SK-N-SH (cell line): ENCODE results near the gene TIMP2.

ENCODE experiments used
- FOXM1 ChIP-seq: IDR thresholded peaks from 2 replicates; pipeline ENCODE4 v1.4.0; 2012; ENCODE audit warnings: low read depth, mild to moderate bottlenecking
- NRF1 ChIP-seq: IDR thresholded peaks from 2 replicates; pipeline ENCODE4 v1.6.1; 2012; ENCODE audit warnings: low read depth, mild to moderate bottlenecking, low read length
- POLR2AphosphoS5 ChIP-seq: IDR thresholded peaks from 2 replicates; pipeline ENCODE4 v1.6.1; 2012; ENCODE audit warnings: low read depth, low read length
- RAD21 ChIP-seq: IDR thresholded peaks from 2 replicates; pipeline ENCODE4 v1.6.1; 2012; ENCODE audit warnings: mild to moderate bottlenecking, low read length
- RFX5 ChIP-seq: IDR thresholded peaks from 2 replicates; pipeline ENCODE4 v1.6.1; 2012; ENCODE audit warnings: mild to moderate bottlenecking, improper control_type of control experiment, low read length
- TF ChIP-seq, protein P1 (sequence below): fragments of 200-600 bp; sonication (generic); IDR thresholded peaks from 2 replicates; pipeline ENCODE4 v1.6.1; 2017; ENCODE audit warnings: antibody characterized with exemption, mild to moderate bottlenecking, moderate library complexity
- TF ChIP-seq, protein P2 (sequence below): IDR thresholded peaks from 2 replicates; pipeline ENCODE4 v1.4.0; 2012; ENCODE audit warnings: low read depth, borderline replicate concordance

DNA sequence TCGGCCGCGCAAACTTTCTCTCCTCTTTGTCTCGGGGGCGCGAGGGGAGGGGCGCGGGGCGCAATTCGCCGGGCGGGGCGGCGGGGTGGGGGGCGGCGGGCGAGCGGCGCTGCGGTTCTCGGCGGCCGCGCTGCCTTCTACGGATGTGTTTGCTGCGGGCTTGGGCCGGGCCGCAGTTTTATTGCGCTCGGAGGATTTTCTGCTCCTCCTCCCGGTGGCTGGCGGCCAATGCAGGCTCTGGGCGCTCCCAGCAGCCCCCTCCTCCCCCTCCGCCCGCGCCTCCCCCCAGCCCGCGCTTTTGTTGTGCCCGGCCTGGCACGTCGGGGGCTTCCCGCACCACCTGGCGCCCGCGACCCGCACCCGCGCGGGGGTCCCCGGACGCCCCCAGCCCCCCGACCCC lies at the start of gene TIMP2:
- TF ChIP-seq, protein P1, sequence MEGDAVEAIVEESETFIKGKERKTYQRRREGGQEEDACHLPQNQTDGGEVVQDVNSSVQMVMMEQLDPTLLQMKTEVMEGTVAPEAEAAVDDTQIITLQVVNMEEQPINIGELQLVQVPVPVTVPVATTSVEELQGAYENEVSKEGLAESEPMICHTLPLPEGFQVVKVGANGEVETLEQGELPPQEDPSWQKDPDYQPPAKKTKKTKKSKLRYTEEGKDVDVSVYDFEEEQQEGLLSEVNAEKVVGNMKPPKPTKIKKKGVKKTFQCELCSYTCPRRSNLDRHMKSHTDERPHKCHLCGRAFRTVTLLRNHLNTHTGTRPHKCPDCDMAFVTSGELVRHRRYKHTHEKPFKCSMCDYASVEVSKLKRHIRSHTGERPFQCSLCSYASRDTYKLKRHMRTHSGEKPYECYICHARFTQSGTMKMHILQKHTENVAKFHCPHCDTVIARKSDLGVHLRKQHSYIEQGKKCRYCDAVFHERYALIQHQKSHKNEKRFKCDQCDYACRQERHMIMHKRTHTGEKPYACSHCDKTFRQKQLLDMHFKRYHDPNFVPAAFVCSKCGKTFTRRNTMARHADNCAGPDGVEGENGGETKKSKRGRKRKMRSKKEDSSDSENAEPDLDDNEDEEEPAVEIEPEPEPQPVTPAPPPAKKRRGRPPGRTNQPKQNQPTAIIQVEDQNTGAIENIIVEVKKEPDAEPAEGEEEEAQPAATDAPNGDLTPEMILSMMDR, result no peak
- peak; percentile 94 for TF ChIP-seq POLR2AphosphoS5
- TF ChIP-seq RAD21, result peak; percentile 14; the same call in 1 of the 2 replicates
- no peak for TF ChIP-seq NRF1
- no peak for TF ChIP-seq RFX5
- TF ChIP-seq FOXM1, result no peak
- TF ChIP-seq, protein P2, sequence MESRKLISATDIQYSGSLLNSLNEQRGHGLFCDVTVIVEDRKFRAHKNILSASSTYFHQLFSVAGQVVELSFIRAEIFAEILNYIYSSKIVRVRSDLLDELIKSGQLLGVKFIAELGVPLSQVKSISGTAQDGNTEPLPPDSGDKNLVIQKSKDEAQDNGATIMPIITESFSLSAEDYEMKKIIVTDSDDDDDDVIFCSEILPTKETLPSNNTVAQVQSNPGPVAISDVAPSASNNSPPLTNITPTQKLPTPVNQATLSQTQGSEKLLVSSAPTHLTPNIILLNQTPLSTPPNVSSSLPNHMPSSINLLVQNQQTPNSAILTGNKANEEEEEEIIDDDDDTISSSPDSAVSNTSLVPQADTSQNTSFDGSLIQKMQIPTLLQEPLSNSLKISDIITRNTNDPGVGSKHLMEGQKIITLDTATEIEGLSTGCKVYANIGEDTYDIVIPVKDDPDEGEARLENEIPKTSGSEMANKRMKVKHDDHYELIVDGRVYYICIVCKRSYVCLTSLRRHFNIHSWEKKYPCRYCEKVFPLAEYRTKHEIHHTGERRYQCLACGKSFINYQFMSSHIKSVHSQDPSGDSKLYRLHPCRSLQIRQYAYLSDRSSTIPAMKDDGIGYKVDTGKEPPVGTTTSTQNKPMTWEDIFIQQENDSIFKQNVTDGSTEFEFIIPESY, result no peak
